B cell (primary cell): ENCODE results near the gene ITPR2. TPM values are rescaled to one million over a fixed set of nuclear protein-coding genes. Genes with fewer than 3 reads are reported as not detected.

Experiments
- ATAC-seq: fragments of 200-7000 bp; cut with Tn5 transposase; one replicate; pipeline ENCODE4 v1.10.0; 2021; ENCODE audit warnings: low read depth, mild to moderate bottlenecking, moderate number of reproducible peaks, moderate library complexity
- CTCF ChIA-PET: fragments of 350-600 bp; sonication (Branson Sonifier 250); formaldehyde crosslinking; loops from one replicate; lab custom pipeline; 2021; ENCODE audit warnings: antibody characterized with exemption, inconsistent platforms; lab: Charles Lee
- POLR2A ChIA-PET: fragments of 350-600 bp; sonication (Branson Sonifier 250); formaldehyde crosslinking; loops from one replicate; lab custom pipeline; 2021; ENCODE audit warnings: antibody characterized with exemption; lab: Charles Lee
- DNase-seq: peaks from one replicate; pipeline ENCODE4 v3.0.0; 2013
- H2AFZ ChIP-seq: 2 replicates; pipeline ENCODE4 v1.6.1; 2012; ENCODE audit warnings: mild to moderate bottlenecking, low read depth, low read length; ENCODE audit not compliant: insufficient read depth, poor library complexity, severe bottlenecking
- H3K27ac ChIP-seq, 2 donors: 1 replicate in 1 of 2; 2 replicates in 1 of 2; pipeline ENCODE4 v1.5.1; 2012 to 2013; ENCODE audit warnings: low read length in 2 of 2, mild to moderate bottlenecking in 2 of 2, moderate library complexity in 1 of 2
- H3K27me3 ChIP-seq, 4 experiments: fragments of 200-600 bp in 1 of 4; sonication (generic) in 1 of 4; replicated peaks in 1 of 4; 1 replicate in 2 of 4; 2 replicates in 2 of 4; pipeline versions ENCODE4 v1.6.1 to v1.7.0; 2013 to 2016; ENCODE audit warnings: low read length in 3 of 4, mild to moderate bottlenecking in 2 of 4, mixed read lengths in 1 of 4, moderate library complexity in 1 of 4; ENCODE audit not compliant: insufficient read depth in 4 of 4, control insufficient read depth in 3 of 4; ENCODE audit errors: control extremely low read depth in 1 of 4
- H3K36me3 ChIP-seq, 2 experiments: replicated peaks in 1 of 2; 1 replicate in 1 of 2; 2 replicates in 1 of 2; pipeline versions ENCODE4 v1.6.1 to v1.7.1; 2013; ENCODE audit warnings: low read length in 1 of 2; ENCODE audit not compliant: insufficient read depth in 2 of 2, control insufficient read depth in 1 of 2; ENCODE audit errors: control extremely low read depth in 1 of 2, extremely low read depth in 1 of 2
- H3K4me1 ChIP-seq, 2 donors: fragments of 200-600 bp in 1 of 2; sonication (generic) in 1 of 2; 1 replicate in 1 of 2; 2 replicates in 1 of 2; pipeline versions ENCODE4 v1.5.1 to v1.6.1; 2013 to 2017; ENCODE audit warnings: low read length in 2 of 2; ENCODE audit not compliant: control insufficient read depth in 2 of 2, insufficient read depth in 2 of 2
- H3K4me2 ChIP-seq: replicated peaks from 2 replicates; pipeline ENCODE3; 2012; ENCODE audit warnings: mild to moderate bottlenecking, low read depth, low read length; ENCODE audit not compliant: poor library complexity, severe bottlenecking
- H3K4me3 ChIP-seq, 5 experiments: fragments of 200-600 bp in 1 of 5; sonication (generic) in 1 of 5; 1 replicate in 3 of 5; 2 replicates in 2 of 5; pipeline versions ENCODE4 v1.5.1 to v1.7.0; 2011 to 2016; ENCODE audit warnings: low read length in 4 of 5, mild to moderate bottlenecking in 4 of 5, low read depth in 2 of 5, control low read depth in 1 of 5, moderate library complexity in 1 of 5; ENCODE audit not compliant: insufficient read depth in 1 of 5; ENCODE audit errors: control extremely low read depth in 1 of 5, extremely low read depth in 1 of 5
- H3K79me2 ChIP-seq: fragments of 200-600 bp; sonication (generic); one replicate; pipeline ENCODE4 v1.6.0; 2016; ENCODE audit warnings: low read length; ENCODE audit not compliant: control insufficient read depth, insufficient read depth
- H3K9ac ChIP-seq: fragments of 200-600 bp; sonication (generic); 2 replicates; pipeline ENCODE4 v1.6.1; 2017; ENCODE audit warnings: mild to moderate bottlenecking, low read length, moderate library complexity
- H3K9me3 ChIP-seq, 3 donors: one replicate each; pipeline versions ENCODE4 v1.6.1 to v1.7.1; 2013; ENCODE audit warnings: low read length in 2 of 3; ENCODE audit not compliant: control insufficient read depth in 2 of 3, insufficient read depth in 1 of 3; ENCODE audit errors: control extremely low read depth in 1 of 3
- H4K20me1 ChIP-seq: 2 replicates; pipeline ENCODE4 v1.6.0; 2012; ENCODE audit warnings: mild to moderate bottlenecking, low read length; ENCODE audit not compliant: insufficient read depth, control insufficient read depth, poor library complexity, severe bottlenecking
- H3K27ac Mint-ChIP-seq: one replicate; pipeline ENCODE4 v1.8.0; 2021; ENCODE audit warnings: mixed read lengths
- H3K27me3 Mint-ChIP-seq: one replicate; pipeline ENCODE4 v1.8.0; 2021; ENCODE audit warnings: mixed read lengths
- H3K4me1 Mint-ChIP-seq: one replicate; pipeline ENCODE4 v1.8.0; 2021; ENCODE audit warnings: mixed read lengths
- H3K4me3 Mint-ChIP-seq: one replicate; pipeline ENCODE4 v1.8.0; 2021; ENCODE audit warnings: mixed read lengths
- H3K9me3 Mint-ChIP-seq: one replicate; pipeline ENCODE4 v1.8.0; 2022; ENCODE audit warnings: mixed read lengths; ENCODE audit not compliant: insufficient read depth
- CTCF ChIP-seq: fragments of 200-600 bp; IDR thresholded peaks from one replicate; pipeline ENCODE4 v1.8.0; 2022; ENCODE audit warnings: antibody characterized with exemption, mild to moderate bottlenecking
- EZH2 ChIP-seq: IDR thresholded peaks from 2 replicates; pipeline ENCODE4 v1.6.1; 2012; ENCODE audit warnings: borderline replicate concordance, low read depth, mild to moderate bottlenecking, moderate library complexity, low read length; ENCODE audit not compliant: insufficient read depth, poor library complexity, severe bottlenecking
- WGBS: methylation state at CpG from one replicate; pipeline ENCODE4 v1.1.5; 2013; ENCODE audit warnings: missing lambda C conversion rate; ENCODE audit not compliant: insufficient coverage; 5-methylcytosine and 5-hydroxymethylcytosine counted together
- intact Hi-C: fragments of 100-400 bp; cut with micrococcal nuclease; formaldehyde crosslinking; loops from one replicate; pipeline ENCODE4 v1.10.0; 2022
- polyA plus RNA-seq: library from polyadenylated mRNA; depleted of rRNA; stranded (reverse); fragments of >200 nt; gene quantifications from 2 replicates; pipeline ENCODE4 v1.2.3, GENCODE V29; 2012
- total RNA-seq, 2 donors: library from RNA; stranded (reverse); fragments of 120-200 nt in 1 of 2; gene quantifications; 1 replicate in 1 of 2; 2 replicates in 1 of 2; pipeline versions ENCODE4 v1.2.3 to v1.2.4, GENCODE V29; 2013 to 2022

The ITPR2 gene
- total and polyA plus RNA-seq, 2 donors (not counting 1 experiment from before 2014, with no cell fraction given): 4.3 to 113 TPM

GRCh38 chr12:26608706-26609105 is 224.3 kb downstream of the ITPR2 start:
- Histone ChIP-seq H3K27ac (no peak overlapping the region), H3K27me3 (no peaks in the 10 kb centered on the region), H2AFZ (no peak overlapping the region), H3K9me3 (no peaks in the 10 kb centered on the region), H4K20me1 (no peaks in the 10 kb centered on the region), H3K9ac (no peak overlapping the region), H3K4me2 (no peak overlapping the region), H3K79me2 (no peaks in the 10 kb centered on the region), H3K4me3 (no peak overlapping the region), H3K4me1 (no peaks in the 10 kb centered on the region), H3K36me3 (no peaks in the 10 kb centered on the region)
- H3K4me1 Mint-ChIP-seq: no peaks in the 10 kb centered on the region
- H3K27ac Mint-ChIP-seq: no peak overlapping the region
- intact Hi-C loops: no loop called here
- ATAC-seq (no peak), DNase-seq (no peak)
- TF ChIP-seq CTCF (no peak), EZH2 (no peak)
- POLR2A ChIA-PET: no interaction called here
- H3K27me3 Mint-ChIP-seq: no peaks in the 10 kb centered on the region
- H3K4me3 Mint-ChIP-seq: no peak overlapping the region
- CTCF ChIA-PET: no interaction called here
- no peaks in the 10 kb centered on the region for H3K9me3 Mint-ChIP-seq
- WGBS: no CpG with 5 or more reads among the region's 2 CpGs

- 99% methylated on average over 7 of the region's 12 CpGs for WGBS
- no peak overlapping the region for H3K27ac Mint-ChIP-seq
- H4K20me1 ChIP-seq: no peaks in the 10 kb centered on the region
- no peak overlapping the region for H3K4me3 Mint-ChIP-seq
- no peak overlapping the region for H3K4me2 ChIP-seq
- intact Hi-C loops: no loop called here
- ATAC-seq (no peak), DNase-seq (no peak)
- no peaks in the 10 kb centered on the region for H3K4me1 Mint-ChIP-seq
- no peak overlapping the region for H3K4me3 ChIP-seq
- ChIA-PET CTCF (no interaction called here), POLR2A (no interaction called here)
- TF ChIP-seq CTCF (no peak), EZH2 (no peak)
- no peaks in the 10 kb centered on the region for H3K79me2 ChIP-seq
- no peaks in the 10 kb centered on the region for H3K9me3 Mint-ChIP-seq
- H3K9ac ChIP-seq: no peak overlapping the region
- no peaks in the 10 kb centered on the region for H3K36me3 ChIP-seq
- H3K27me3 ChIP-seq: no peaks in the 10 kb centered on the region
- no peak overlapping the region for H3K27ac ChIP-seq
- no peaks in the 10 kb centered on the region for H3K4me1 ChIP-seq
- H3K9me3 ChIP-seq: no peaks in the 10 kb centered on the region
- no peak overlapping the region for H2AFZ ChIP-seq
- no peaks in the 10 kb centered on the region for H3K27me3 Mint-ChIP-seq
These were observed 224.7 kb downstream of the ITPR2 start for GRCh38 chr12:26608273-26608672.
